IMR-90 (cell line): ENCODE results near the gene PRR18. TPM values are rescaled to one million over a fixed set of nuclear protein-coding genes. Genes with fewer than 3 reads are reported as not detected.
A peak's percentile ranks its signal among the peaks of the same experiment; 100 is the strongest.

Source experiments
- ATAC-seq: fragments of 200-7000 bp; cut with Tn5 transposase; 2 replicates; pipeline ENCODE4 v1.9.1; 2020; ENCODE audit warnings: low read depth, mild to moderate bottlenecking, moderate library complexity
- BruUV-seq: library from RNA; stranded (reverse); fragments of 400-500 nt; replicated peaks from 2 replicates; lab custom pipeline; 2021; lab: Mats Ljungman, UMichigan
- CTCF ChIA-PET: fragments of 300-600 bp; formaldehyde crosslinking; extraction: SDS; loops from one replicate; lab custom pipeline; 2021; ENCODE audit warnings: antibody characterized with exemption; lab: Yijun Ruan, JAX
- POLR2A ChIA-PET: fragments of 300-600 bp; sonication (Branson Sonifier 250); formaldehyde crosslinking; loops from one replicate; lab custom pipeline; 2022; ENCODE audit warnings: antibody characterized with exemption; ENCODE audit not compliant: unreplicated experiment; lab: Charles Lee
- DNase-seq: peaks from one replicate; pipeline ENCODE4 v3.0.0; 2013
- H2AFZ ChIP-seq: replicated peaks from 2 replicates; pipeline ENCODE3; 2013; ENCODE audit warnings: low read length, mild to moderate bottlenecking; ENCODE audit not compliant: poor library complexity
- H2AK5ac ChIP-seq: 2 replicates; pipeline ENCODE4 v1.6.1; 2013; ENCODE audit warnings: low read depth, low read length, inconsistent platforms
- H2AK9ac ChIP-seq: replicated peaks from 2 replicates; pipeline ENCODE3; 2013; ENCODE audit warnings: mild to moderate bottlenecking, low read depth, low read length, moderate library complexity; ENCODE audit not compliant: poor library complexity
- H2BK120ac ChIP-seq: 2 replicates; pipeline ENCODE4 v1.6.1; 2013; ENCODE audit warnings: low read depth, low read length, inconsistent platforms
- H2BK15ac ChIP-seq: 3 replicates; pipeline ENCODE4 v1.6.1; 2013; ENCODE audit warnings: low read depth, low read length, inconsistent platforms
- H2BK20ac ChIP-seq: 2 replicates; pipeline ENCODE4 v1.6.1; 2013; ENCODE audit warnings: low read depth, mild to moderate bottlenecking, inconsistent platforms, low read length, moderate library complexity
- H2BK5ac ChIP-seq: 2 replicates; pipeline ENCODE4 v1.6.1; 2013; ENCODE audit warnings: mild to moderate bottlenecking, low read depth, low read length, inconsistent platforms; ENCODE audit not compliant: poor library complexity, severe bottlenecking
- H3K14ac ChIP-seq: replicated peaks from 2 replicates; pipeline ENCODE4 v1.6.1; 2013; ENCODE audit warnings: low read depth, low read length, inconsistent platforms
- H3K18ac ChIP-seq: 2 replicates; pipeline ENCODE4 v1.6.1; 2013; ENCODE audit warnings: low read depth, low read length, control low read depth
- H3K23ac ChIP-seq: 2 replicates; pipeline ENCODE4 v1.6.1; 2013; ENCODE audit warnings: low read depth, low read length, inconsistent platforms
- H3K27ac ChIP-seq: 2 replicates; pipeline ENCODE4 v1.5.1; 2013; ENCODE audit warnings: mild to moderate bottlenecking, control low read depth, low read length; ENCODE audit not compliant: insufficient read depth
- H3K27me3 ChIP-seq: 2 replicates; pipeline ENCODE4 v1.6.1; 2013; ENCODE audit warnings: low read length; ENCODE audit not compliant: control insufficient read depth, insufficient read depth
- H3K36me3 ChIP-seq: 2 replicates; pipeline ENCODE4 v1.6.1; 2013; ENCODE audit warnings: low read length, mixed read lengths; ENCODE audit not compliant: control insufficient read depth, insufficient read depth
- H3K4ac ChIP-seq: 2 replicates; pipeline ENCODE4 v1.6.1; 2013; ENCODE audit warnings: low read depth, low read length, inconsistent platforms
- H3K4me1 ChIP-seq: 2 replicates; pipeline ENCODE4 v1.6.1; 2013; ENCODE audit warnings: low read length, mixed read lengths; ENCODE audit not compliant: control insufficient read depth, insufficient read depth
- H3K4me2 ChIP-seq: 2 replicates; pipeline ENCODE4 v1.6.1; 2013; ENCODE audit warnings: low read depth, mild to moderate bottlenecking, control low read depth, low read length, moderate library complexity
- H3K4me3 ChIP-seq: 2 replicates; pipeline ENCODE4 v1.5.1; 2013; ENCODE audit warnings: low read depth, mild to moderate bottlenecking, control low read depth, low read length, moderate library complexity; ENCODE audit not compliant: insufficient read depth
- H3K56ac ChIP-seq: 2 replicates; pipeline ENCODE4 v1.6.1; 2013; ENCODE audit warnings: low read length, inconsistent platforms; ENCODE audit not compliant: insufficient read depth; ENCODE audit errors: extremely low read depth
- H3K79me1 ChIP-seq, 2 experiments: 2 replicates each; pipeline ENCODE4 v1.6.1; 2013; ENCODE audit warnings: low read length in 2 of 2, inconsistent platforms in 1 of 2, low read depth in 1 of 2
- H3K9ac ChIP-seq: 2 replicates; pipeline ENCODE4 v1.6.1; 2013; ENCODE audit warnings: low read depth, low read length, control low read depth
- H3K9me1 ChIP-seq: 2 replicates; pipeline ENCODE4 v1.6.1; 2013; ENCODE audit warnings: low read length, inconsistent platforms; ENCODE audit not compliant: insufficient read depth
- H3K9me3 ChIP-seq: 2 replicates; pipeline ENCODE4 v1.6.1; 2013; ENCODE audit warnings: low read length; ENCODE audit not compliant: control insufficient read depth, insufficient read depth
- H4K20me1 ChIP-seq: 2 replicates; pipeline ENCODE4 v1.6.1; 2013; ENCODE audit warnings: low read length, inconsistent platforms; ENCODE audit not compliant: insufficient read depth
- H4K5ac ChIP-seq: 2 replicates; pipeline ENCODE4 v1.6.1; 2013; ENCODE audit warnings: mild to moderate bottlenecking, low read depth, low read length, control low read depth
- H4K8ac ChIP-seq, 2 experiments: 2 replicates each; pipeline ENCODE4 v1.6.1; 2013; ENCODE audit warnings: low read depth in 2 of 2, low read length in 2 of 2, control low read depth in 1 of 2, inconsistent platforms in 1 of 2
- H4K91ac ChIP-seq: 2 replicates; pipeline ENCODE4 v1.6.1; 2013; ENCODE audit warnings: low read depth, low read length, inconsistent platforms; ENCODE audit not compliant: insufficient read depth
- BHLHE40 ChIP-seq: fragments of 150-350 bp; IDR thresholded peaks from 2 replicates; pipeline ENCODE4 v1.6.1; 2016; ENCODE audit warnings: mild to moderate bottlenecking, low read depth, low read length
- CEBPB ChIP-seq: IDR thresholded peaks from 2 replicates; pipeline ENCODE4 v1.6.1; 2012; ENCODE audit warnings: low read depth, low read length, improper control_type of control experiment
- CHD1 ChIP-seq: IDR thresholded peaks from 2 replicates; pipeline ENCODE4 v1.6.1; 2012; ENCODE audit warnings: low read depth, low read length, improper control_type of control experiment
- FOS ChIP-seq: fragments of 150-350 bp; IDR thresholded peaks from 2 replicates; pipeline ENCODE4 v1.6.1; 2016; ENCODE audit warnings: low read depth, low read length
- MXI1 ChIP-seq: IDR thresholded peaks from 2 replicates; pipeline ENCODE4 v1.6.1; 2012; ENCODE audit warnings: low read depth, mild to moderate bottlenecking, low read length, moderate library complexity, borderline replicate concordance
- NFE2L2 ChIP-seq: fragments of 150-350 bp; IDR thresholded peaks from 2 replicates; pipeline ENCODE4 v1.6.1; 2016; ENCODE audit warnings: low read depth, mild to moderate bottlenecking, low read length
- RAD21 ChIP-seq: IDR thresholded peaks from 2 replicates; pipeline ENCODE4 v1.6.1; 2012; ENCODE audit warnings: low read length, improper control_type of control experiment
- RFX5 ChIP-seq: IDR thresholded peaks from 2 replicates; pipeline ENCODE4 v1.8.0; 2012; ENCODE audit warnings: low read depth, mild to moderate bottlenecking, low read length, moderate library complexity
- WGBS, 2 experiments: methylation state at CpG; one replicate each; pipeline versions ENCODE4 v1.1.5 to v1.1.7; 2013; ENCODE audit warnings: missing lambda C conversion rate in 2 of 2; ENCODE audit not compliant: insufficient read length in 1 of 2; ENCODE audit errors: extremely low coverage in 2 of 2; 5-methylcytosine and 5-hydroxymethylcytosine counted together
- dilution Hi-C: fragments of 300-500 bp; cut with HindIII; formaldehyde crosslinking; loops from one replicate; pipeline ENCODE4 v1.14.3; 2018; ENCODE audit warnings: low sequenced_read_pairs; ENCODE audit not compliant: unreplicated experiment
- in situ Hi-C: fragments of 300-500 bp; cut with MboI; formaldehyde crosslinking; loops from 3 replicates; pipeline ENCODE4 v1.14.3; 2019; ENCODE audit warnings: low sequenced_read_pairs, inconsistent platforms, mixed read lengths
- intact Hi-C: fragments of 100-400 bp; cut with micrococcal nuclease; formaldehyde crosslinking; loops from 2 replicates; pipeline ENCODE4 v1.10.0; 2022
- polyA plus RNA-seq, 3 experiments: library from polyadenylated mRNA; depleted of rRNA; stranded (reverse); fragments of >200 nt; gene quantifications; 2 replicates each; pipeline ENCODE4 v1.2.3, GENCODE V29; 2012; ENCODE audit warnings: low replicate concordance in 1 of 3
- total RNA-seq: library from RNA; depleted of rRNA; stranded (reverse); fragments of >200 nt; gene quantifications from 2 replicates; pipeline ENCODE4 v1.2.3, GENCODE V29; 2012
- TF ChIP-seq, protein P1 (sequence below): fragments of 150-350 bp; IDR thresholded peaks from 2 replicates; pipeline ENCODE4 v1.6.1; 2017; ENCODE audit warnings: mild to moderate bottlenecking, antibody characterized with exemption, low read length, low read depth
- TF ChIP-seq, protein P2 (sequence below): fragments of 150-350 bp; IDR thresholded peaks from 2 replicates; pipeline ENCODE4 v1.6.1; 2016; ENCODE audit warnings: low read depth, mild to moderate bottlenecking, low read length, moderate library complexity, borderline replicate concordance
- TF ChIP-seq, protein P3 (sequence below): conservative IDR thresholded peaks from 2 replicates; pipeline ENCODE4 v1.5.1; 2012; ENCODE audit warnings: mild to moderate bottlenecking, low read depth, low read length, improper control_type of control experiment

The PRR18 gene
- total and polyA plus RNA-seq, 2 of the 4 experiments (the other 2 are of a cell fraction): not detected

DNA sequence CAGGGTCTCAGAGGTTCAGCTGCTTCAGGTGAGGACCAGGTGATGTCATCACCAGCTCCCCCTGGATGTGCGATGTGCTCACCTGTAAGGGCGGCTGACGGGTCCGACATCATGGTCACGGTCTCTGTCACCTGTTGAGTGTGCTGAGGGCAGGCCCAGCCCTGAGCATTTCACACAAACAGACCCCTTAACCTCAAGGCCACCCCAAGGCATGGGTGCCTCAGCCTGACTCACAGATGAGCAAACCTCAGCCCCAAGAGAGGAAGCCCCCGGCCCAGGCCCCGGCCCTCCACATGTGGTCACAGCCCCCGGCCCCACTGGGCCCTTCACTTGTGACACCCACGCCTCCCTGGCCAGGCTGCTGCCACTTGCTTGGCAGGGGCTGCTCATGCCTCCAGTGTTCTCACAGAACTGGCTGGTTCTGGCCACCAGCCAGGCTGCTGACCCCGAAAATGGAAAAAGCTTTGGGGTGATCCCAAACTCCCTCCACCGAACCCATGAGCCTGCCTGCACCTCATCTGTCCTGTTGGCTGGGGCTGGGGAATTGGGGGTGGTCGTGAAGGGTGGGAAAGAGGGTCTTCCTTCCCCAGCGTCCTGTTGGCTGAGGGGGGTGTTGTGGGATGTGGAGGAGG, 33.3 kb downstream of the PRR18 start:
- dilution Hi-C loops (no loop called here), intact Hi-C loops (loop anchor here (1.0 to 5.0 kb wide), 3 partner anchors 107 to 388 kb away; partner anchors contain the start of gene MPC1), in situ Hi-C loops (loop anchor here (5.0 kb wide), 1 partner anchor 122 kb away; no protein-coding TSS in a partner anchor)
- TF ChIP-seq FOS (no peak), CHD1 (no peak), RFX5 (no peak), MXI1 (no peak), CEBPB (no peak), NFE2L2 (no peak), RAD21 (no peak), BHLHE40 (no peak)
- TF ChIP-seq, protein P1, sequence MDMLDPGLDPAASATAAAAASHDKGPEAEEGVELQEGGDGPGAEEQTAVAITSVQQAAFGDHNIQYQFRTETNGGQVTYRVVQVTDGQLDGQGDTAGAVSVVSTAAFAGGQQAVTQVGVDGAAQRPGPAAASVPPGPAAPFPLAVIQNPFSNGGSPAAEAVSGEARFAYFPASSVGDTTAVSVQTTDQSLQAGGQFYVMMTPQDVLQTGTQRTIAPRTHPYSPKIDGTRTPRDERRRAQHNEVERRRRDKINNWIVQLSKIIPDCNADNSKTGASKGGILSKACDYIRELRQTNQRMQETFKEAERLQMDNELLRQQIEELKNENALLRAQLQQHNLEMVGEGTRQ: no peak
- TF ChIP-seq, protein P2, sequence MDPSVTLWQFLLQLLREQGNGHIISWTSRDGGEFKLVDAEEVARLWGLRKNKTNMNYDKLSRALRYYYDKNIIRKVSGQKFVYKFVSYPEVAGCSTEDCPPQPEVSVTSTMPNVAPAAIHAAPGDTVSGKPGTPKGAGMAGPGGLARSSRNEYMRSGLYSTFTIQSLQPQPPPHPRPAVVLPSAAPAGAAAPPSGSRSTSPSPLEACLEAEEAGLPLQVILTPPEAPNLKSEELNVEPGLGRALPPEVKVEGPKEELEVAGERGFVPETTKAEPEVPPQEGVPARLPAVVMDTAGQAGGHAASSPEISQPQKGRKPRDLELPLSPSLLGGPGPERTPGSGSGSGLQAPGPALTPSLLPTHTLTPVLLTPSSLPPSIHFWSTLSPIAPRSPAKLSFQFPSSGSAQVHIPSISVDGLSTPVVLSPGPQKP: no peak
- TF ChIP-seq, protein P3, sequence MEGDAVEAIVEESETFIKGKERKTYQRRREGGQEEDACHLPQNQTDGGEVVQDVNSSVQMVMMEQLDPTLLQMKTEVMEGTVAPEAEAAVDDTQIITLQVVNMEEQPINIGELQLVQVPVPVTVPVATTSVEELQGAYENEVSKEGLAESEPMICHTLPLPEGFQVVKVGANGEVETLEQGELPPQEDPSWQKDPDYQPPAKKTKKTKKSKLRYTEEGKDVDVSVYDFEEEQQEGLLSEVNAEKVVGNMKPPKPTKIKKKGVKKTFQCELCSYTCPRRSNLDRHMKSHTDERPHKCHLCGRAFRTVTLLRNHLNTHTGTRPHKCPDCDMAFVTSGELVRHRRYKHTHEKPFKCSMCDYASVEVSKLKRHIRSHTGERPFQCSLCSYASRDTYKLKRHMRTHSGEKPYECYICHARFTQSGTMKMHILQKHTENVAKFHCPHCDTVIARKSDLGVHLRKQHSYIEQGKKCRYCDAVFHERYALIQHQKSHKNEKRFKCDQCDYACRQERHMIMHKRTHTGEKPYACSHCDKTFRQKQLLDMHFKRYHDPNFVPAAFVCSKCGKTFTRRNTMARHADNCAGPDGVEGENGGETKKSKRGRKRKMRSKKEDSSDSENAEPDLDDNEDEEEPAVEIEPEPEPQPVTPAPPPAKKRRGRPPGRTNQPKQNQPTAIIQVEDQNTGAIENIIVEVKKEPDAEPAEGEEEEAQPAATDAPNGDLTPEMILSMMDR: no peak
- no peak overlapping the region for H4K8ac ChIP-seq
- H2BK120ac ChIP-seq: no peak overlapping the region
- H4K91ac ChIP-seq: no peak overlapping the region
- H3K79me1 ChIP-seq: no peaks in the 10 kb centered on the region
- no peak for DNase-seq
- H3K4me3 ChIP-seq: no peak overlapping the region
- H2AK9ac ChIP-seq: peak overlapping the region; percentile 72
- BruUV-seq: no TSS peak
- ChIA-PET POLR2A (no interaction called here), CTCF (no interaction called here)
- H3K4ac ChIP-seq: no peak overlapping the region
- 75% methylated on average over 4 of the region's 13 CpGs; no CpG with 5 or more reads in 1 of the 2 experiments for WGBS, 2 experiments
- H2AK5ac ChIP-seq: no peak overlapping the region
- no peaks in the 10 kb centered on the region for H3K4me1 ChIP-seq
- H3K14ac ChIP-seq: no peak overlapping the region
- no peak overlapping the region for H2BK20ac ChIP-seq
- H4K5ac ChIP-seq: no peak overlapping the region
- no peak overlapping the region for H2BK5ac ChIP-seq
- H3K9me1 ChIP-seq: no peaks in the 10 kb centered on the region
- no peak for ATAC-seq
- H2AFZ ChIP-seq: no peak overlapping the region
- no peak overlapping the region for H3K9ac ChIP-seq
- no peaks in the 10 kb centered on the region for H3K36me3 ChIP-seq
- no peak overlapping the region for H3K4me2 ChIP-seq
- H3K18ac ChIP-seq: no peak overlapping the region
- H2BK15ac ChIP-seq: no peak overlapping the region
- H3K9me3 ChIP-seq: no peaks in the 10 kb centered on the region
- H3K27ac ChIP-seq: no peak overlapping the region
- no peak overlapping the region for H3K56ac ChIP-seq
- H4K20me1 ChIP-seq: no peaks in the 10 kb centered on the region
- H3K23ac ChIP-seq: no peak overlapping the region
- H3K27me3 ChIP-seq: peaks cover 10% of the 10 kb centered on the region; the same call in 1 of the 2 replicates
